ENCODE results near the gene KCNE3. TPM values are rescaled to one million over a fixed set of nuclear protein-coding genes. Genes with fewer than 3 reads are reported as not detected.

Gene KCNE3
- total and polyA plus RNA-seq, 2 donors from 2014 or later, result 15.9 to 19.2 TPM

GRCh38 chr11:74471668-74472429 lies 4.5 kb upstream of the KCNE3 start:
- Histone ChIP-seq H3K4me3 (ENCODE audit: low read length in 3 of 3) (no peak overlapping the region), H3K4me1 (ENCODE audit: control insufficient read depth in 2 of 3, insufficient read depth in 2 of 3, low read depth in 1 of 3, low read length in 3 of 3) (peaks cover 0 to 16% (median 5%) of the 10 kb centered on the region in 3 donors), H3K27ac (ENCODE audit: low read depth in 2 of 2, low read length in 2 of 2) (no peak overlapping the region), H3K36me3 (ENCODE audit: control insufficient read depth in 2 of 3, insufficient read depth in 3 of 3, low read length in 3 of 3) (no peaks in the 10 kb centered on the region), H3K9me3 (ENCODE audit: control insufficient read depth in 2 of 3, insufficient read depth in 1 of 3, low read length in 3 of 3) (no peaks in the 10 kb centered on the region), H3K27me3 (ENCODE audit: control insufficient read depth, insufficient read depth, low read length) (no peaks in the 10 kb centered on the region), H3K9ac (ENCODE audit: low read length in 3 of 3) (no peak overlapping the region)
- intact Hi-C loops (cut with DNase I), result no loop called here
- FAIRE-seq (no peak), DNase-seq (no peak)
- TF ChIP-seq CTCF (IDR thresholded peaks at IDR 0.05; ENCODE audit: borderline replicate concordance, extremely low read depth, insufficient read depth), result no peak

- Histone ChIP-seq H3K9me3 (ENCODE audit: control insufficient read depth in 2 of 3, insufficient read depth in 1 of 3, low read length in 3 of 3) (no peaks in the 10 kb centered on the region), H3K36me3 (ENCODE audit: control insufficient read depth in 2 of 3, insufficient read depth in 3 of 3, low read length in 3 of 3) (no peaks in the 10 kb centered on the region), H3K27me3 (ENCODE audit: control insufficient read depth, insufficient read depth, low read length) (no peaks in the 10 kb centered on the region), H3K4me1 (ENCODE audit: control insufficient read depth in 2 of 3, insufficient read depth in 2 of 3, low read depth in 1 of 3, low read length in 3 of 3) (peaks cover 0 to 22% (median 5%) of the 10 kb centered on the region in 3 donors), H3K27ac (ENCODE audit: low read depth in 2 of 2, low read length in 2 of 2) (no peak overlapping the region), H3K4me3 (ENCODE audit: low read length in 3 of 3) (no peak overlapping the region), H3K9ac (ENCODE audit: low read length in 3 of 3) (no peak overlapping the region)
- no peak for DNase-seq
- intact Hi-C loops (cut with DNase I), result no loop called here
- no peak for TF ChIP-seq CTCF (IDR thresholded peaks at IDR 0.05; ENCODE audit: borderline replicate concordance, extremely low read depth, insufficient read depth)
- FAIRE-seq, result no peak
Observed at GRCh38 chr11:74471037-74471436, 3.7 kb upstream of the KCNE3 start.

GRCh38 chr11:74470526-74470925 lies 3.2 kb upstream of the KCNE3 start:
- peak in 1 of 5 donors; percentile 43 for DNase-seq
- intact Hi-C loops (cut with DNase I), result no loop called here
- no peaks in the 10 kb centered on the region for H3K9me3 ChIP-seq (ENCODE audit: control insufficient read depth in 2 of 3, insufficient read depth in 1 of 3, low read length in 3 of 3)
- FAIRE-seq, result no peak
- H3K36me3 ChIP-seq (ENCODE audit: control insufficient read depth in 2 of 3, insufficient read depth in 3 of 3, low read length in 3 of 3), result no peaks in the 10 kb centered on the region
- H3K4me1 ChIP-seq (ENCODE audit: control insufficient read depth in 2 of 3, insufficient read depth in 2 of 3, low read depth in 1 of 3, low read length in 3 of 3), result peaks cover 0 to 25% (median 5%) of the 10 kb centered on the region in 3 donors
- no peak overlapping the region for H3K4me3 ChIP-seq (ENCODE audit: low read length in 3 of 3)
- TF ChIP-seq CTCF (IDR thresholded peaks at IDR 0.05; ENCODE audit: borderline replicate concordance, extremely low read depth, insufficient read depth), result no peak
- H3K27me3 ChIP-seq (ENCODE audit: control insufficient read depth, insufficient read depth, low read length), result no peaks in the 10 kb centered on the region
- H3K27ac ChIP-seq (ENCODE audit: low read depth in 2 of 2, low read length in 2 of 2), result no peak overlapping the region
- H3K9ac ChIP-seq (ENCODE audit: low read length in 3 of 3), result no peak overlapping the region
